ENCODE measurements around the gene NDUFC2. TPM values are rescaled to one million over a fixed set of nuclear protein-coding genes. Genes with fewer than 3 reads are reported as not detected.
"Not testable (repeated sequence)": the region's sequence is repeated elsewhere in the genome, so short reads cannot be mapped to it uniquely, and the experiment has no call there.

Gene NDUFC2
- total and polyA plus RNA-seq, 4 donors = 55.7 to 190 (median 171) TPM

- H3K36me3 ChIP-seq (ENCODE audit: control insufficient read depth in 4 of 4, insufficient read depth in 4 of 4, low read length in 4 of 4) = no peaks in the 10 kb centered on the region
- WGBS, 2 donors = 58 to 85% methylated on average over 5 of the region's 5 CpGs
- peak in 1 of 3 donors; percentile 43 for DNase-seq
- no peak overlapping the region for H3K4me3 ChIP-seq
- no peak for TF ChIP-seq CTCF (IDR thresholded peaks at IDR 0.05; ENCODE audit: control extremely low read depth, extremely low read depth)
- no peak overlapping the region for H3K9ac ChIP-seq (ENCODE audit: insufficient read depth in 1 of 2, low read length in 2 of 2)
- no peaks in the 10 kb centered on the region for H3K27me3 ChIP-seq (ENCODE audit: control insufficient read depth in 3 of 3, insufficient read depth in 3 of 3, low read length in 2 of 3)
- peak; percentile 60 for ATAC-seq (ENCODE audit: insufficient read depth, low FRiP score)
- H3K4me1 ChIP-seq (ENCODE audit: control insufficient read depth in 5 of 5, insufficient read depth in 5 of 5, low read length in 5 of 5) = peaks cover 0 to 23% (median 8%) of the 10 kb centered on the region in 5 donors
- H3K9me3 ChIP-seq (ENCODE audit: control insufficient read depth in 4 of 4, insufficient read depth in 3 of 4, low read length in 3 of 4) = no peaks in the 10 kb centered on the region
- peak overlapping the region in 1 of 2 donors; percentile 42 for H3K27ac ChIP-seq (ENCODE audit: low read depth in 1 of 2, low read length in 1 of 2)
Measured at GRCh38 chr11:78044706-78045105, 35.0 kb downstream of the NDUFC2 start.

DNA sequence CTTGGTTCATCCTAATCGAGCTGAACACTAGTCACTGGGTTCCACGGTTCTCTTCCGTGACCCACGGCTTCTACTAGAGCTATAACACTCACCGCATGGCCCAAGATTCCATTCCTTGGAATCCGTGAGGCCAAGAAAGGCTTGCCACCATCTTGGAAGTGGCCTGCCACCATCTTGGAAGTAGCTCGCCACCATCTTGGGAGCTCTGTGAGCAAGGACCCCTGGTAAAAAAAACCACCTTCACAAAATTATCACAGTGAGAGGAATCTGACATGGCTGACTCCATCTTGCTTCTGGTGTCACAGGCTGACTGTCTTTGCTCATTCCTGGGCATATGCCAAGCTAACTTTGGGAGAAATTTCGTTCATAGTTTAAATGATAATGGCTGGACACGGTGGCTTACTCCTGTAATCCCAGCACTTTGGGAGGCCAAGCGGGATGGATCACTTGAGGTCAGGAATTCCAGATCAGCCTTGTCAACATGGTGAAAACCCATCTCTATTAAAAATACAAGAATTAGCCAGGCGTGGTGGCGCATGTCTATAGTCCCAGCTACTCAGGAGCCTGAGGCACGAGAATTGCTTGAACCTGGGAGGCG, 37.7 kb downstream of the NDUFC2 start:
- H3K9ac ChIP-seq (ENCODE audit: insufficient read depth in 1 of 2, low read length in 2 of 2) = no peak overlapping the region
- no peaks in the 10 kb centered on the region for H3K36me3 ChIP-seq (ENCODE audit: control insufficient read depth in 4 of 4, insufficient read depth in 4 of 4, low read length in 4 of 4)
- peaks cover 0 to 30% (median 13%) of the 10 kb centered on the region in 5 donors for H3K4me1 ChIP-seq (ENCODE audit: control insufficient read depth in 5 of 5, insufficient read depth in 5 of 5, low read length in 5 of 5)
- DNase-seq (no peak), ATAC-seq (ENCODE audit: insufficient read depth, low FRiP score) (no peak)
- no peak overlapping the region for H3K4me3 ChIP-seq
- no peak overlapping the region for H3K27ac ChIP-seq (ENCODE audit: low read depth in 1 of 2, low read length in 1 of 2)
- H3K9me3 ChIP-seq (ENCODE audit: control insufficient read depth in 4 of 4, insufficient read depth in 3 of 4, low read length in 3 of 4) = no peaks in the 10 kb centered on the region
- no peaks in the 10 kb centered on the region for H3K27me3 ChIP-seq (ENCODE audit: control insufficient read depth in 3 of 3, insufficient read depth in 3 of 3, low read length in 2 of 3)
- 96 to 97% methylated on average over 14 of the region's 14 CpGs for WGBS, 2 donors
- no peak for TF ChIP-seq CTCF (IDR thresholded peaks at IDR 0.05; ENCODE audit: control extremely low read depth, extremely low read depth)

DNA sequence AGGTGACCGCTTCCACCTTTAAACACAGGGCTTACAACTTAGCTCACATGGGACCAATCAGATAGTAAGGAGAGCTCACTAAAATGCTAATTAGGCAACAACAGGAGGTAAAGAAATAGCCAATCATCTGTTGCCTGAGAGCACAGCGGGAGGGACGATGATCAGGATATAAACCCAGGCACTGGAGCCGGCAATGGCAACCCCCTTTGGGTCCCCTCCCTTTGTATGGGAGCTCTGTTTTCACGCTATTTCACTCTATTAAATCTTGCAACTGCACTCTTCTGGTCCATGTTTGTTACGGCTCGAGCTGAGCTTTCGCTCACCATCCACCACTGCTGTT, 38.3 kb downstream of the NDUFC2 start:
- not testable (repeated sequence) for H3K4me3 ChIP-seq; ATAC-seq (ENCODE audit: insufficient read depth, low FRiP score); H3K9me3 ChIP-seq (ENCODE audit: control insufficient read depth in 4 of 4, insufficient read depth in 3 of 4, low read length in 3 of 4); H3K36me3 ChIP-seq (ENCODE audit: control insufficient read depth in 4 of 4, insufficient read depth in 4 of 4, low read length in 4 of 4); DNase-seq; H3K9ac ChIP-seq (ENCODE audit: insufficient read depth in 1 of 2, low read length in 2 of 2); H3K27me3 ChIP-seq (ENCODE audit: control insufficient read depth in 3 of 3, insufficient read depth in 3 of 3, low read length in 2 of 3); H3K27ac ChIP-seq (ENCODE audit: low read depth in 1 of 2, low read length in 1 of 2)
- peaks cover 0 to 27% (median 11%) of the 10 kb centered on the region in 5 donors for H3K4me1 ChIP-seq (ENCODE audit: control insufficient read depth in 5 of 5, insufficient read depth in 5 of 5, low read length in 5 of 5)
- 98 to 99% methylated on average over 8 of the region's 8 CpGs for WGBS, 2 donors

GRCh38 chr11:78040691-78041379, 38.8 kb downstream of the NDUFC2 start:
- WGBS, 2 donors = 92 to 96% methylated on average over 15 of the region's 15 CpGs
- H3K27ac ChIP-seq (ENCODE audit: low read depth in 1 of 2, low read length in 1 of 2) = peak overlapping the region in 1 of 2 donors; percentile 9
- H3K4me1 ChIP-seq (ENCODE audit: control insufficient read depth in 5 of 5, insufficient read depth in 5 of 5, low read length in 5 of 5) = peaks cover 0 to 24% (median 10%) of the 10 kb centered on the region in 5 donors

More at GRCh38 chr11:78040691-78041379, 38.8 kb downstream of the NDUFC2 start:
- no peak for TF ChIP-seq CTCF (IDR thresholded peaks at IDR 0.05; ENCODE audit: control extremely low read depth, extremely low read depth)
- no peaks in the 10 kb centered on the region for H3K36me3 ChIP-seq (ENCODE audit: control insufficient read depth in 4 of 4, insufficient read depth in 4 of 4, low read length in 4 of 4)
- ATAC-seq (ENCODE audit: insufficient read depth, low FRiP score) (no peak), DNase-seq (no peak)
- no peaks in the 10 kb centered on the region for H3K9me3 ChIP-seq (ENCODE audit: control insufficient read depth in 4 of 4, insufficient read depth in 3 of 4, low read length in 3 of 4)
- H3K27me3 ChIP-seq (ENCODE audit: control insufficient read depth in 3 of 3, insufficient read depth in 3 of 3, low read length in 2 of 3) = no peaks in the 10 kb centered on the region
- H3K9ac ChIP-seq (ENCODE audit: insufficient read depth in 1 of 2, low read length in 2 of 2) = no peak overlapping the region
- H3K4me3 ChIP-seq = no peak overlapping the region

All from lung (tissue), 12 donors.